GM12891 (cell line): ENCODE data around the gene ABL1.

ENCODE experiments used
- POLR2A ChIP-seq: IDR thresholded peaks from 2 replicates; pipeline ENCODE4 v1.6.1; 2011; ENCODE audit warnings: low read depth, low read length, control low read depth
- POLR2AphosphoS5 ChIP-seq: IDR thresholded peaks from 2 replicates; pipeline ENCODE4 v1.6.1; 2011; ENCODE audit warnings: low read depth, low read length, control low read depth
- POU2F2 ChIP-seq: IDR thresholded peaks from 2 replicates; pipeline ENCODE4 v1.6.1; 2011; ENCODE audit warnings: low read depth, mild to moderate bottlenecking, control low read depth, low read length, moderate library complexity
- SPI1 ChIP-seq: IDR thresholded peaks from 2 replicates; pipeline ENCODE4 v1.6.1; 2011; ENCODE audit warnings: low read depth, low read length, control low read depth
- TAF1 ChIP-seq: IDR thresholded peaks from 2 replicates; pipeline ENCODE4 v1.6.1; 2011; ENCODE audit warnings: low read depth, low read length, control low read depth

GRCh38 chr9:130810609-130811136 lies 24.4 kb upstream of the ABL1 start:
- TF ChIP-seq POLR2A (no peak), POLR2AphosphoS5 (no peak), TAF1 (no peak), SPI1 (no peak), POU2F2 (no peak)
